IMR-90 (cell line): ENCODE measurements around the gene COL9A3.

Source experiments
- CEBPB ChIP-seq: IDR thresholded peaks from 2 replicates; pipeline ENCODE4 v1.6.1; 2012; ENCODE audit warnings: low read depth, low read length, improper control_type of control experiment
- MAFK ChIP-seq: IDR thresholded peaks from 2 replicates; pipeline ENCODE4 v1.6.1; 2012; ENCODE audit warnings: low read depth, low read length, improper control_type of control experiment
- MAZ ChIP-seq: IDR thresholded peaks from 2 replicates; pipeline ENCODE4 v1.6.1; 2012; ENCODE audit warnings: low read depth, mild to moderate bottlenecking, low read length, improper control_type of control experiment, moderate library complexity, borderline replicate concordance
- MXI1 ChIP-seq: IDR thresholded peaks from 2 replicates; pipeline ENCODE4 v1.6.1; 2012; ENCODE audit warnings: low read depth, mild to moderate bottlenecking, low read length, moderate library complexity, borderline replicate concordance
- POLR2A ChIP-seq: IDR thresholded peaks from 2 replicates; pipeline ENCODE4 v1.6.1; 2012; ENCODE audit warnings: mild to moderate bottlenecking, low read depth, low read length
- RAD21 ChIP-seq: IDR thresholded peaks from 2 replicates; pipeline ENCODE4 v1.6.1; 2012; ENCODE audit warnings: low read length, improper control_type of control experiment
- RCOR1 ChIP-seq: IDR thresholded peaks from 2 replicates; pipeline ENCODE4 v1.6.1; 2012; ENCODE audit warnings: mild to moderate bottlenecking, low read length, improper control_type of control experiment; ENCODE audit not compliant: insufficient replicate concordance
- RFX5 ChIP-seq: IDR thresholded peaks from 2 replicates; pipeline ENCODE4 v1.8.0; 2012; ENCODE audit warnings: low read depth, mild to moderate bottlenecking, low read length, moderate library complexity
- SMC3 ChIP-seq: fragments of 150-350 bp; IDR thresholded peaks from 2 replicates; pipeline ENCODE4 v1.6.1; 2016; ENCODE audit warnings: low read depth, mild to moderate bottlenecking, antibody characterized with exemption, low read length, moderate library complexity
- TF ChIP-seq, protein P1 (sequence below): conservative IDR thresholded peaks from 2 replicates; pipeline ENCODE4 v1.5.1; 2012; ENCODE audit warnings: mild to moderate bottlenecking, low read depth, low read length, improper control_type of control experiment
- TF ChIP-seq, protein P2 (sequence below): fragments of 150-350 bp; IDR thresholded peaks from 2 replicates; pipeline ENCODE4 v1.6.1; 2017; ENCODE audit warnings: mild to moderate bottlenecking, antibody characterized with exemption, low read length, low read depth

DNA sequence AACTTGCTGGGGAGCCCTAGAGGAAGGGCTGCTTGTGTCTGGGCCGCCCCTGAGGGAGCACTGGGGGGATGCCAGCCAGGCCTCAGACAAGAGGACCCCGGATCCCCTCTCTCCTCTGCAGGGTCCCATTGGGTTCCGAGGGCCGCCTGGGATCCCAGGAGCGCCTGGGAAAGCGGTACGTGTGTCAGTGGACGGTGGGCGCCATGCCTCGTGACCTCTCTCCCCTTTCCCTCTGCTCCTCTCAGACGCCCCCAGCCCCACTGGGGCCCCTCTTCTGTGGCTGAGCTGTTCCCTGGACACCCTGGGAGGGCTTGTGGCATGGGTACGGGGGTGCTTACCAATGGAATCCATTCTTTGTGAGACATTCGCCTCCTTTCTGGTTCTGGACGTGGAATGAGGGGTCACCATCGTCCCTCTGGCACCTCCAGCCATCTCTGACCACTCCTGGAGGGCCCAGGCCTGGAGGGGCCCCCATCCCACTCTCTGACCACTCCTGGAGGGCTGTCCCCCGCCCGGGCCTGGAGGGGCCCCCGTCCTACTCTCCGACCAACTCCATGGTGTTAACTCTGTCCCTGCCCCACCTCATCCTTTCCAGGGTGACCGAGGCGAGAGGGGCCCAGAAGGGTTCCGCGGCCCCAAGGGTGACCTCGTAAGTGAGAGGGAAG is 9.9 kb downstream of the COL9A3 start:
- TF ChIP-seq POLR2A (no peak), MXI1 (no peak), RFX5 (no peak), RAD21 (no peak), MAFK (no peak), CEBPB (no peak), RCOR1 (no peak), SMC3 (no peak), MAZ (no peak)
- TF ChIP-seq, protein P1, sequence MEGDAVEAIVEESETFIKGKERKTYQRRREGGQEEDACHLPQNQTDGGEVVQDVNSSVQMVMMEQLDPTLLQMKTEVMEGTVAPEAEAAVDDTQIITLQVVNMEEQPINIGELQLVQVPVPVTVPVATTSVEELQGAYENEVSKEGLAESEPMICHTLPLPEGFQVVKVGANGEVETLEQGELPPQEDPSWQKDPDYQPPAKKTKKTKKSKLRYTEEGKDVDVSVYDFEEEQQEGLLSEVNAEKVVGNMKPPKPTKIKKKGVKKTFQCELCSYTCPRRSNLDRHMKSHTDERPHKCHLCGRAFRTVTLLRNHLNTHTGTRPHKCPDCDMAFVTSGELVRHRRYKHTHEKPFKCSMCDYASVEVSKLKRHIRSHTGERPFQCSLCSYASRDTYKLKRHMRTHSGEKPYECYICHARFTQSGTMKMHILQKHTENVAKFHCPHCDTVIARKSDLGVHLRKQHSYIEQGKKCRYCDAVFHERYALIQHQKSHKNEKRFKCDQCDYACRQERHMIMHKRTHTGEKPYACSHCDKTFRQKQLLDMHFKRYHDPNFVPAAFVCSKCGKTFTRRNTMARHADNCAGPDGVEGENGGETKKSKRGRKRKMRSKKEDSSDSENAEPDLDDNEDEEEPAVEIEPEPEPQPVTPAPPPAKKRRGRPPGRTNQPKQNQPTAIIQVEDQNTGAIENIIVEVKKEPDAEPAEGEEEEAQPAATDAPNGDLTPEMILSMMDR = no peak
- TF ChIP-seq, protein P2, sequence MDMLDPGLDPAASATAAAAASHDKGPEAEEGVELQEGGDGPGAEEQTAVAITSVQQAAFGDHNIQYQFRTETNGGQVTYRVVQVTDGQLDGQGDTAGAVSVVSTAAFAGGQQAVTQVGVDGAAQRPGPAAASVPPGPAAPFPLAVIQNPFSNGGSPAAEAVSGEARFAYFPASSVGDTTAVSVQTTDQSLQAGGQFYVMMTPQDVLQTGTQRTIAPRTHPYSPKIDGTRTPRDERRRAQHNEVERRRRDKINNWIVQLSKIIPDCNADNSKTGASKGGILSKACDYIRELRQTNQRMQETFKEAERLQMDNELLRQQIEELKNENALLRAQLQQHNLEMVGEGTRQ = no peak
